ENCODE results near the gene PTPN1.

GRCh38 chr20:50536333-50536732 is 26.1 kb downstream of the PTPN1 start:
- TF ChIP-seq CTCF (IDR thresholded peaks at IDR 0.05) (no peak), POLR2A (IDR thresholded peaks at IDR 0.05) (no peak)

All from Peyer's patch (tissue), 4 donors.